ENCODE measurements around the gene ABLIM2. TPM values are rescaled to one million over a fixed set of nuclear protein-coding genes. Genes with fewer than 3 reads are reported as not detected.

The ABLIM2 gene
- total RNA-seq, 2 donors from 2014 or later: 0.24 to 0.25 TPM

GRCh38 chr4:8117278-8117682 lies 41.3 kb downstream of the ABLIM2 start:
- no peak overlapping the region for H3K27ac Mint-ChIP-seq

GRCh38 chr4:8115916-8116315 lies 42.7 kb downstream of the ABLIM2 start:
- DNase-seq (ENCODE audit: low spot score): no peak
- no peaks in the 10 kb centered on the region for H3K9me3 Mint-ChIP-seq
- no peak overlapping the region for H3K27ac Mint-ChIP-seq
- peaks cover 5 to 17% of the 10 kb centered on the region in 2 donors for H3K4me1 Mint-ChIP-seq (ENCODE audit: low read depth in 2 of 2)
- H3K27me3 Mint-ChIP-seq: peaks cover 5 to 14% of the 10 kb centered on the region in 2 donors
- ATAC-seq: no peak
- H3K36me3 Mint-ChIP-seq: no peaks in the 10 kb centered on the region
- no peak overlapping the region for H3K4me3 Mint-ChIP-seq

More at GRCh38 chr4:8117278-8117682, 41.3 kb downstream of the ABLIM2 start:
- H3K4me3 Mint-ChIP-seq: no peak overlapping the region
- H3K36me3 Mint-ChIP-seq: no peaks in the 10 kb centered on the region
- ATAC-seq (peak; percentile 65 to 69), DNase-seq (ENCODE audit: low spot score) (no peak)
- H3K27me3 Mint-ChIP-seq: peaks cover 5 to 10% of the 10 kb centered on the region in 2 donors
- H3K9me3 Mint-ChIP-seq: no peaks in the 10 kb centered on the region
- peaks cover 5 to 17% of the 10 kb centered on the region in 2 donors for H3K4me1 Mint-ChIP-seq (ENCODE audit: low read depth in 2 of 2)

GRCh38 chr4:8115203-8115520 lies 43.5 kb downstream of the ABLIM2 start:
- H3K27me3 Mint-ChIP-seq: peaks cover 5 to 16% of the 10 kb centered on the region in 2 donors
- H3K4me3 Mint-ChIP-seq: no peak overlapping the region
- H3K4me1 Mint-ChIP-seq (ENCODE audit: low read depth in 2 of 2): peaks cover 5 to 17% of the 10 kb centered on the region in 2 donors
- ATAC-seq (no peak), DNase-seq (ENCODE audit: low spot score) (no peak)
- H3K36me3 Mint-ChIP-seq: no peaks in the 10 kb centered on the region
- H3K9me3 Mint-ChIP-seq: no peaks in the 10 kb centered on the region
- no peak overlapping the region for H3K27ac Mint-ChIP-seq

GRCh38 chr4:8114456-8115202 lies 44.0 kb downstream of the ABLIM2 start:
- Mint-ChIP-seq H3K36me3 (no peaks in the 10 kb centered on the region), H3K4me3 (no peak overlapping the region), H3K27ac (no peak overlapping the region), H3K9me3 (no peaks in the 10 kb centered on the region), H3K27me3 (peaks cover 5 to 16% of the 10 kb centered on the region in 2 donors), H3K4me1 (ENCODE audit: low read depth in 2 of 2) (peaks cover 5 to 17% of the 10 kb centered on the region in 2 donors)
- no peak for DNase-seq (ENCODE audit: low spot score)
- no peak for ATAC-seq

GRCh38 chr4:8113611-8114377 lies 44.8 kb downstream of the ABLIM2 start:
- Mint-ChIP-seq H3K4me1 (ENCODE audit: low read depth in 2 of 2) (peaks cover 5 to 17% of the 10 kb centered on the region in 2 donors), H3K27me3 (peaks cover 5 to 16% of the 10 kb centered on the region in 2 donors), H3K27ac (no peak overlapping the region), H3K4me3 (no peak overlapping the region), H3K36me3 (no peaks in the 10 kb centered on the region), H3K9me3 (no peaks in the 10 kb centered on the region)
- ATAC-seq (peak in 1 of 2 donors; percentile 22), DNase-seq (ENCODE audit: low spot score) (no peak)

GRCh38 chr4:8112672-8113071 lies 45.9 kb downstream of the ABLIM2 start:
- ATAC-seq (no peak), DNase-seq (ENCODE audit: low spot score) (no peak)
- Mint-ChIP-seq H3K9me3 (no peaks in the 10 kb centered on the region), H3K27me3 (peaks cover 5 to 16% of the 10 kb centered on the region in 2 donors), H3K36me3 (no peaks in the 10 kb centered on the region), H3K4me3 (no peak overlapping the region), H3K27ac (no peak overlapping the region), H3K4me1 (ENCODE audit: low read depth in 2 of 2) (peaks cover 5 to 17% of the 10 kb centered on the region in 2 donors)

- ATAC-seq (no peak), DNase-seq (ENCODE audit: low spot score) (no peak)
- H3K4me1 Mint-ChIP-seq (ENCODE audit: low read depth in 2 of 2): peaks cover 5 to 11% of the 10 kb centered on the region in 2 donors
- no peak overlapping the region for H3K27ac Mint-ChIP-seq
- H3K36me3 Mint-ChIP-seq: no peaks in the 10 kb centered on the region
- peaks cover 5 to 14% of the 10 kb centered on the region in 2 donors for H3K27me3 Mint-ChIP-seq
- no peaks in the 10 kb centered on the region for H3K9me3 Mint-ChIP-seq
- H3K4me3 Mint-ChIP-seq: no peak overlapping the region
Measured at GRCh38 chr4:8112036-8112576, 46.5 kb downstream of the ABLIM2 start.

- Mint-ChIP-seq H3K9me3 (no peaks in the 10 kb centered on the region), H3K4me3 (no peak overlapping the region), H3K36me3 (no peaks in the 10 kb centered on the region), H3K27me3 (peaks cover 0 to 10% of the 10 kb centered on the region in 2 donors), H3K27ac (no peak overlapping the region), H3K4me1 (ENCODE audit: low read depth in 2 of 2) (peaks cover 0 to 4% of the 10 kb centered on the region in 2 donors)
- no peak for DNase-seq (ENCODE audit: low spot score)
- no peak for ATAC-seq
Measured at GRCh38 chr4:8110071-8110986, 48.3 kb downstream of the ABLIM2 start.

- no peak overlapping the region for H3K4me3 Mint-ChIP-seq
- H3K27ac Mint-ChIP-seq: no peak overlapping the region
- no peak for ATAC-seq
- no peaks in the 10 kb centered on the region for H3K4me1 Mint-ChIP-seq (ENCODE audit: low read depth in 2 of 2)
- H3K36me3 Mint-ChIP-seq: no peaks in the 10 kb centered on the region
- H3K9me3 Mint-ChIP-seq: no peaks in the 10 kb centered on the region
- peaks cover 0 to 6% of the 10 kb centered on the region in 2 donors for H3K27me3 Mint-ChIP-seq
- DNase-seq (ENCODE audit: low spot score): no peak
Measured at GRCh38 chr4:8109406-8110065, 49.1 kb downstream of the ABLIM2 start.

- Mint-ChIP-seq H3K4me3 (no peak overlapping the region), H3K27ac (no peak overlapping the region), H3K27me3 (peaks cover 0 to 6% of the 10 kb centered on the region in 2 donors), H3K36me3 (no peaks in the 10 kb centered on the region), H3K4me1 (ENCODE audit: low read depth in 2 of 2) (no peaks in the 10 kb centered on the region), H3K9me3 (no peaks in the 10 kb centered on the region)
- DNase-seq (ENCODE audit: low spot score): no peak
- no peak for ATAC-seq
Measured at GRCh38 chr4:8108991-8109390, 49.6 kb downstream of the ABLIM2 start.

- Mint-ChIP-seq H3K27ac (no peak overlapping the region), H3K9me3 (no peaks in the 10 kb centered on the region), H3K36me3 (no peaks in the 10 kb centered on the region), H3K4me3 (no peak overlapping the region), H3K4me1 (ENCODE audit: low read depth in 2 of 2) (no peaks in the 10 kb centered on the region), H3K27me3 (peaks cover 0 to 6% of the 10 kb centered on the region in 2 donors)
- DNase-seq (ENCODE audit: low spot score): no peak
- ATAC-seq: no peak
Measured at GRCh38 chr4:8108261-8108660, 50.4 kb downstream of the ABLIM2 start.

- H3K27ac Mint-ChIP-seq: no peak overlapping the region
- DNase-seq (ENCODE audit: low spot score) (no peak), ATAC-seq (peak in 1 of 2 donors; percentile 17)
- H3K9me3 Mint-ChIP-seq: no peaks in the 10 kb centered on the region
- no peak overlapping the region for H3K4me3 Mint-ChIP-seq
- peaks cover 0 to 9% of the 10 kb centered on the region in 2 donors for H3K27me3 Mint-ChIP-seq
- H3K36me3 Mint-ChIP-seq: no peaks in the 10 kb centered on the region
- no peaks in the 10 kb centered on the region for H3K4me1 Mint-ChIP-seq (ENCODE audit: low read depth in 2 of 2)
Measured at GRCh38 chr4:8107146-8107657, 51.4 kb downstream of the ABLIM2 start.
